Retina (tissue), 1 donor: Measurements from ENCODE around the gene GPC3.

Source experiments
- DNase-seq: peaks from one replicate; pipeline ENCODE4 v3.0.0-alpha.2; 2016

Gene GPC3

GRCh38 chrX:133587818-133588217, 397.6 kb downstream of the GPC3 start:
- DNase-seq, result no peak

- DNase-seq, result no peak
These were observed 398.3 kb downstream of the GPC3 start for GRCh38 chrX:133587071-133587470.

- no peak for DNase-seq
These were observed 399.0 kb downstream of the GPC3 start for GRCh38 chrX:133586443-133586842.

GRCh38 chrX:133583825-133584224, 401.6 kb downstream of the GPC3 start:
- DNase-seq, result no peak

- DNase-seq, result no peak
These were observed 404.8 kb downstream of the GPC3 start for GRCh38 chrX:133580625-133581024.

- no peak for DNase-seq
These were observed 405.8 kb downstream of the GPC3 start for GRCh38 chrX:133579631-133580030.

GRCh38 chrX:133576876-133577275, 408.5 kb downstream of the GPC3 start:
- no peak for DNase-seq

- no peak for DNase-seq
These were observed 409.8 kb downstream of the GPC3 start for GRCh38 chrX:133575501-133576136.

GRCh38 chrX:133574716-133575115, 410.7 kb downstream of the GPC3 start:
- no peak for DNase-seq

GRCh38 chrX:133570549-133570948, 414.8 kb downstream of the GPC3 start:
- no peak for DNase-seq

- DNase-seq, result no peak
These were observed 416.2 kb downstream of the GPC3 start for GRCh38 chrX:133569217-133569616.

- no peak for DNase-seq
These were observed 417.3 kb downstream of the GPC3 start for GRCh38 chrX:133568109-133568508.

- DNase-seq, result no peak
These were observed 418.5 kb downstream of the GPC3 start for GRCh38 chrX:133566876-133567275.

- DNase-seq, result no peak
These were observed 421.7 kb downstream of the GPC3 start for GRCh38 chrX:133563705-133564104.

- DNase-seq, result no peak
These were observed 424.1 kb downstream of the GPC3 start for GRCh38 chrX:133561251-133561650.

- DNase-seq, result no peak
These were observed 425.5 kb downstream of the GPC3 start for GRCh38 chrX:133559909-133560308.

GRCh38 chrX:133555782-133556458, 429.5 kb downstream of the GPC3 start:
- DNase-seq, result no peak

GRCh38 chrX:133550665-133551485, 434.5 kb downstream of the GPC3 start:
- no peak for DNase-seq

- no peak for DNase-seq
These were observed 436.0 kb downstream of the GPC3 start for GRCh38 chrX:133549295-133549933.

GRCh38 chrX:133546441-133546840, 439.0 kb downstream of the GPC3 start:
- DNase-seq, result no peak

GRCh38 chrX:133544778-133545177, 440.6 kb downstream of the GPC3 start:
- no peak for DNase-seq

GRCh38 chrX:133544115-133544514, 441.3 kb downstream of the GPC3 start:
- no peak for DNase-seq

GRCh38 chrX:133543654-133544053, 441.7 kb downstream of the GPC3 start:
- no peak for DNase-seq
